GM21526 (cell line): ENCODE data around the gene BNIP1.

Experiments
- ATAC-seq: cut with Tn5 transposase; IDR thresholded peaks from one replicate; pipeline ENCODE4 v1.9.1; 2021; ENCODE audit warnings: moderate library complexity; ENCODE audit not compliant: unreplicated experiment, low FRiP score

Gene BNIP1

GRCh38 chr5:173163219-173163618 lies 18.9 kb downstream of the BNIP1 start:
- no peak for ATAC-seq

- ATAC-seq = no peak
These were observed 21.1 kb downstream of the BNIP1 start for GRCh38 chr5:173165177-173166016.

GRCh38 chr5:173172166-173172565 lies 27.8 kb downstream of the BNIP1 start:
- ATAC-seq = no peak

- ATAC-seq = no peak
These were observed 31.2 kb downstream of the BNIP1 start for GRCh38 chr5:173175523-173175922.

- ATAC-seq = no peak
These were observed 34.1 kb downstream of the BNIP1 start for GRCh38 chr5:173178369-173178910.

- ATAC-seq = no peak
These were observed 36.0 kb downstream of the BNIP1 start for GRCh38 chr5:173180331-173180730.

- ATAC-seq = no peak
These were observed 42.9 kb downstream of the BNIP1 start for GRCh38 chr5:173187054-173187743.

- ATAC-seq = no peak
These were observed 43.9 kb downstream of the BNIP1 start for GRCh38 chr5:173188280-173188679.

- no peak for ATAC-seq
These were observed 46.7 kb downstream of the BNIP1 start for GRCh38 chr5:173191015-173191414.

- no peak for ATAC-seq
These were observed 47.2 kb downstream of the BNIP1 start for GRCh38 chr5:173191561-173191960.

GRCh38 chr5:173192561-173192960 lies 48.2 kb downstream of the BNIP1 start:
- ATAC-seq = no peak

GRCh38 chr5:173196133-173196952 lies 52.0 kb downstream of the BNIP1 start:
- no peak for ATAC-seq

- ATAC-seq = no peak
These were observed 53.1 kb downstream of the BNIP1 start for GRCh38 chr5:173197375-173197891.

GRCh38 chr5:173198049-173198448 lies 53.7 kb downstream of the BNIP1 start:
- no peak for ATAC-seq

GRCh38 chr5:173200356-173200755 lies 56.0 kb downstream of the BNIP1 start:
- ATAC-seq = no peak

GRCh38 chr5:173201636-173202265 lies 57.4 kb downstream of the BNIP1 start:
- ATAC-seq = no peak

- ATAC-seq = no peak
These were observed 58.0 kb downstream of the BNIP1 start for GRCh38 chr5:173202266-173202875.

- no peak for ATAC-seq
These were observed 60.1 kb downstream of the BNIP1 start for GRCh38 chr5:173204185-173204979.

GRCh38 chr5:173205916-173206315 lies 61.6 kb downstream of the BNIP1 start:
- ATAC-seq = no peak
